Left kidney (tissue), 2 donors: ENCODE data around the gene C19orf85. TPM values are rescaled to one million over a fixed set of nuclear protein-coding genes. Genes with fewer than 3 reads are reported as not detected.

Source experiments
- DNase-seq: peaks from one replicate; pipeline ENCODE4 v3.0.0-alpha.2; 2013
- polyA plus RNA-seq: library from polyadenylated mRNA; unstranded; fragments of 120-200 nt; gene quantifications from one replicate; pipeline ENCODE4 v1.2.1, GENCODE V29; 2013; ENCODE audit not compliant: insufficient read length

Gene C19orf85
- polyA plus RNA-seq, 1 donor = not detected

DNA sequence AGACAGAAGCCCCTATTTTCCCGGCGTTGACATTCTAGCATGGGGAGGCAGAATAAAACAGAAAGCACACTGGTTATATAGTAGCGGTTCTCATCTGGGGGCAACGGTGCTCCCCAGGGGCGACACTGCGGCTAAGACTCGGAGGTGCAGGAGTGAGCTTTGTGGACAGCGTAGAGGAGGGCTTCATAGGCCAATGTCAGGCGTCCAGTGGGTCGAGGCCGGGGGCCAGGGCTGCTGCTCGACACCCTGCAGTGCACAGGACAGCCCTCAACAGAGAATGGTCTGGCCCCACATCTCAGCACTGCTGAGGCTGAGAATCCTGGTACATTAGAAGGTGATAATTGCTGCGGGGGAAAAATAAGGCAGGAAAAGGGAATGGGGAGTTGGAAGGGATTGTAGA lies 13.4 kb upstream of the C19orf85 start:
- DNase-seq = no peak

DNA sequence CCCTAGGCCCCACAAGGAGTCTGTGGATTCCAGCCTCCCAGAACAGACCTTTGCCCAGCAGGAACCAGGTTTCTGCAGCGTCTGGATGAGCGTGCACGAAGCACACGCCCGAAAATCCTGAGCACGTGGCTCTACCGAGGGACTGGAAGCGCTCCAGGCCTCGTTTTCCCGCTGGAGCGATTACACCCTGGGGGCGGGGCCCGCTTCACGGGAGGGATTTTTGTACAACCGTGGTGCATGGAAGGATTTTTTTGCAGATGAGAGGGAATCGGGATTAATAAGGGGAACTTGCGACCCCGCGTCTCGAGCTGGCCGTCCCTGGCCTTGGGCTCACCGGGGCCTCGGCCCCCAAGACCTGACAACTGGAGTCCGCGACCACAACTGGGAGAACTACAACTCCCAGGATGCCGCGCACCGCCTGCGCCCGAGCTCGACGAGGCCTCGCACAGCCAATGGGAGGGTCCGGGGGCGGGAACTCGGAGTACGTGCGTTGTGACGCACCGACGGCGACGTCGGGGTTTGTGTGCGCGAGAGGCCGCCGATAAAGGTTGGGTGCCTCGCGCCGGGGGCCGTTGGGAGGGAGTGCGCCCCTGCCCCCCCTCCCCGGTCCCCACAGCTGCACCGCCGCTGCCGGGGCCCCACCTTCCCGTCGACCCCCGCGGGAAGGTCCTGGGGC lies 11.7 kb upstream of the C19orf85 start, which contains the start of gene ZNF628:
Gene ZNF628, plus strand, starts transcription at position 518 of the 676 bp plus-strand sequence. CDS start 3,294 bp downstream, outside the sequence.
- DNase-seq = peak; percentile 98

- DNase-seq = no peak
These were observed 10.0 kb upstream of the C19orf85 start for GRCh38 chr19:55474269-55475265.

- DNase-seq = no peak
These were observed 8.9 kb upstream of the C19orf85 start for GRCh38 chr19:55473225-55474012.

DNA sequence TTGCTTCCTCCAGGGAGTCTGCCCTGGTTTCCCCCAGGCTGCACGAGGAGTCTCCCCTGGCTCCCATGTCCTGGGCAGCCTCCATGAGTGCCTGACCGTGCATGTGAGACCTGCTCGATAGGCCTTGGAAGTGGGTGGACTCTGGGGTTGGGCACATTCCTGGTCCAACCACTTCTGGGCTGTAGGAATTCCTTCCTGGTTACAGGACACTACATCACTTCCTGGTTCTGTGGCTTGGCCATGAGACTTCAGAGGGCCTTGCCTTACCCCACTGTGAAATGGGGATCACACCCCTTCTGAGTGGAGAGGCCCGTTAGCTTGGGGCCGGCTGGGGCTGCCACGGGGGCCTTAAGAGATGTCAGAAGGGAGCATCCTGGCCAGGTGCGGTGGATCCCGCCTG lies 7.9 kb upstream of the C19orf85 start:
- DNase-seq = no peak

DNA sequence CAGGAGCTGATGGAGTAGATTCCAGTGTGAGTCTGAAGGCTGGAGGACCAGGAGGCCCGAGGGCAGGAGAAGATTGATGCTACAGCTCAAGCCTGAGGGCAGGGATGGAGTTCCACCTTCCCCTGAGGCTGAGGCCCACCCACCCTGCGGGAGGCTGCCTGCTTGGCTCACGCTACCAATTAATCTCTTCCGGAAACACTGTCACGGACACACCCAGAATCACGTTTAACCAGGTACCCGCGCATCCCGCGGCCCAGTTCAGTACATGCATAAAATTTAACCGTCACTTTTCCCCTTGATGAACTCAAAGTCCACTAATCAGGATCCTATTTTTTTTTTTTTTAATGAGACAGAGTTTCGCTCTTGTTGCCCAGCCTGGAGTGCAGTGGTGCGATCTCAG lies 6.7 kb upstream of the C19orf85 start:
- no peak for DNase-seq

- DNase-seq = no peak
These were observed 3.5 kb upstream of the C19orf85 start for GRCh38 chr19:55468054-55468393.

GRCh38 chr19:55467236-55468053 lies 2.9 kb upstream of the C19orf85 start:
- no peak for DNase-seq

GRCh38 chr19:55466241-55466614 lies 1.7 kb upstream of the C19orf85 start:
- DNase-seq = no peak

GRCh38 chr19:55465460-55466240 lies 1.1 kb upstream of the C19orf85 start:
- DNase-seq = no peak

DNA sequence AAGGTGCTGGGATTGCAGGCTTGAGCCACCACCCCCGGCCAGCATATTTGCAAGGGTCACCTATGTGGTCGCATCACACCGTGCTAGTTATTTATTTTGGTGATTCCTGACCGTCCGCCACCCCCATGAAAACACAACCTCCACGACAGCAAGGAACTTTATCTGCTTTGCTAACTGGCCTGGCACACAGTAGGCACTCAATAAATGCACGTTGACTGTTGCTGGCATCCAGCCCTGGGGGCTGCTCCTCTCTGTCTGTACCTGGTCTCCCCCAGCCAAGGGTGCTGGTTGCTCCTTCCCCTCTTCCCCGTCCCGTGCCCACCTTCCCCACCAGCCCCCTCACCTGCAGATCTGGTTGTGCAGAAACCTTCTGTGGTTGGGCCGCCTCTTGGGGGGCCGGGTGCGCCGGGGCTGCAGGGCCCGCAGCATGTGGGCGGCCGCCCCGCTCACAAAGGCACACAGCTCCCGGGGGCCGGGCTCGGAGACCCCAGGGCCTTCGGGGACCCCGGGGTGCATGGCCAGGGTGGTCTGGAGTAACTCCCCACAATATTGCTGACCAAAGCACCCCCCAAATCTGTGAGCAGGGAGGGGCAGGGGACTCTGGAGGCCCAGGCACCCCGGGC lies 401 bp downstream of the C19orf85 start:
- DNase-seq = no peak

DNA sequence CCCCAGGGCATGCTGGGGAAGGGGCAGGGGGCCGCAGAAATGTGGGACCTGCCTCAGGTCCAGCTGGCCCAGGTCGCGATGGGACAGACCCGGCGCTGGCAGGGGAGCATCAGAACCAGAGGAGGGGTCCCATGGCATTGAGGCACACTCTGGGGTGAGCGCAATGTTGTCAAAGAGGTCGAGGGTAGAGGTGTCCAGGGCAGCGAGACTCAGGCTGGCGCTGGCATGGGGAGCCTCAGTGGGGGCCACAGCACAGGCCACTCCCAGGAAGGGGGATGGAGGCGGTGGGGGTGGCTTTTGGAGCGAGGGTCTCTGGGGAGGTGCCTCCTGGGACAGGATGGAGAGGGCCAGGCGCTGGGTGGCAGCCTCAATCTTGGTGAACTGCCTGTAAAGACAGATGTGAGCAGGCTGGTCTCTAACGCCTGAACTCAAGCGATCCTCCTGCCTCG lies 944 bp downstream of the C19orf85 start:
- no peak for DNase-seq

- no peak for DNase-seq
These were observed 1.8 kb downstream of the C19orf85 start for GRCh38 chr19:55462722-55463121.

DNA sequence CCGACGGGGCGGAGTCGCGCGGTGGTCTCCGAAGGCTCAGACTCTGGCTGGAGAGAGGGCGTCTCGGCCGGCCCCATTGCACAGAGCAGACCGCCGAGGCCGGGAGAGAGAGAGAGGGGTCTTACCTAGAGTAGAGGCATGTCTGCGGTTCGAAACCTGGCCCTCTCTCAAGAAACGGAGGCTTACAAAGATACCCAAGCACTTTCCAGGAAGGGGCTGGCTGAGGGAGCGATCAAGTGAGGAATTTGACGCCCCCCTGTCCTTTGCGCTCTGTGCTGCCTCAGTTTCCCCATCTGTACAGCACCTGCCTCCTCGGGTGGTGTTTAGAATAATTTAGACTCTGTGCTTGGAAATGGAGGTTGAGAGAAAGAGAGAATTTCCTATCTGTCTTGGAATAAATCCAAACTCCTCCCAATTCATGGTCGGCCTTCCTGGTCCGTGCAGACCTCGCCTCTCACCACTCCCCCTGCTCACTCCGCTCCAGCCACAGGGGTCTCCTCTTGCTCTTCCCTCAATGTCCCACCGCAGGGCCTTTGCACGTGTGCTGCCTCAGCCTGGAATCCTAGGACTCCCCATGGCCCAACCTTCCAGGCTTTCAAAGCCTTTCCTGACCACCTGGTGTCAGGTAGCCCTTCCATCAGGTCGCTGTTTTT lies 2.5 kb downstream of the C19orf85 start:
- DNase-seq = no peak

DNA sequence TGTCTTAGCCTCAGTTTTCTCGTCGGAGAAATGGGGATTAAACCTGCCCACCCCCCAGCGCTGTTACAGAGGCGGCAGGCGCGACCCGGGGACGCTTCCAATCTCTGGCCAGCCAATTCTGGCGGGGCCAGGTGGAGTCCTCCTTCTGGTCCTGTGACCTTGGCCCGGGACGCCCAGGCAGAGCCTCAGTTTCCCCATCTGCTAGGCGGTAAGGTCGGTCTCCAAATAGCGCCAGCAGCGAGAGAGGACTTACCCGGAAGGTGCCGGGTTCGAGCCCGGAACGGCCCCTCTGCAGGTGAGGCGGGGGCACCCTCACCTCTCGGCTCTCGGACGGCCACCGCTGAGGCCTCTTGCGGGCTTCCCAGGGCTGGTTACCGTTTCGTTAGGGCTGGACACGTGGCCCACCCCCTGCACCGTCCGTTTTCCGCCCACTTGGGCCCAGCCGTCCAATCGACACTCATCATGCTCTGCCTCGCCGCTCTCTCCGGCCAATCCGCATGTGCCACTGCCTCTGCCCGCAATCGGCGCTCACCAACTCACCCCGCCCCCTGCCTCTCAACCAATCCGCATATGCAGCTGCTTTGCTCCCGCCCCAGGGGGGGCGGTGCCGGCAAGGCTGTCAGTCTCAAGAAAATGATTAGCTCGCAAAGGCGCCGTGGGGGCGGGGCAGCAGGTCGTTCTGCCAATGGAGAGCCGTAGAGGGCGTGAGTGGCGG lies 3.1 kb downstream of the C19orf85 start, which contains the start of gene ISOC2:
Gene ISOC2, minus strand, starts transcription at position 384 of the 715 bp plus-strand sequence. CDS start 5,156 bp downstream, outside the sequence.
- peak; percentile 99 for DNase-seq

DNA sequence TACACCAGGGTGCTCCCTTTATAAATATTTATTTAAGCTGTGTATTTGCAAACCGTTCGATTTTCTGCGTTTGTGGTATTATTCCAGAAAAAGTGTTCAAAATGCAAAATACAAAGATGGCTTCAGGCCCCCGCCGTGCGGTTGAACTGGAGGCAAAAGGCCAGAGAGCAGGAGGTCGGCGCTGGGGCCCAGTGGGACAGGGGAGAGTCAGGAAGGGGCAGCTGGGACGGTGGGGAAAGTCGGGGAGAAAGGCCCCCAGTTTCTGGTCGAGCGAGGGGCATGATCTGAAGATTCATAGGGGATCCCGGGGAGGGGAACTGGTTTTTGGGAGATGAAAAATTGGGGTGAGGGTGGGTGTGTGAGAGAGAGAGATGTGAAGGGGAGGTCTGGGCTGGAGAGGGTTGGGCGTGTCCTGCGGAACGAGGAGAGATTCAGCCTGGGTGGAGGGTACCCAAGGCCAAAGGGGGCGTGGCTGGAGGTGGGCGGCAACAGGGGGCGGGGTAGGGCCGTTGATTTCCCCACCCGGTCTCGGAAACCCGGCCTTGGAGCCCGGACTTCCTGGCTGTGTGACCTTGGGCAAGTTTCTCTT lies 3.8 kb downstream of the C19orf85 start:
- DNase-seq = no peak

DNA sequence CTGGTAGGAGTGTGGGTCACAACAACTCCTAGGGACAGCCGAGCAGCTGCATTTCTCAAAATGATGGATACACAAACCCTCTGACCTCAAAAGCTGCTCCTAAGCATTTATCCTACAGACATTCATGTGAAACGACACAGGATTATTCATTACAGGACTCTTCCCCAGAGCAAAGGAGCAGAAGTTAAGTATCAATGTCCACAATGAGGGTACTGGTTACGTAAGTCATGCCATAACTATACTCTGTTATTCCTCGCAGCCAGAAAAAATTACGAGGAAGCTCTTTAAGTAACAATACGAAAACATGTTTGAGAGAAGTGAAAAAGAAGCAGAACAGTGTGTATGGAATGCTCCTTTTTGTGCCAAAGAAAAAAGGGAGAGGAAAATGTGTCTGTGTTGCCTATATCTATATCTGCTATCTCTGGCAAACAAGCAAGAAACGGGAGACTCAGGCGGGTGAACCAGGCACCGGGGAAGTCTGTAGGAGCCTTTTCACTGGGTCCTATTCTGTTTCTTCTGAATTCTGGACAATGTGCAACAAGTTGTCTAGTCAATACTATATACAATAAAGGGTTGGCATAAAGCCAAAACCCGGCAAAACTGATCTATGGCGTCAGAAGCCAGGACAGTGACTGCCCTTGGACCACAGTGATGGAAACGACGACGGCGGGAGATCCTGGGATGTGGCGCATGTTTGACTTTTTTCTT lies 4.4 kb downstream of the C19orf85 start:
- no peak for DNase-seq

GRCh38 chr19:55459551-55459949 lies 5.0 kb downstream of the C19orf85 start:
- DNase-seq = no peak
